Measurements from ENCODE around the gene CHAC1. TPM values are rescaled to one million over a fixed set of nuclear protein-coding genes. Genes with fewer than 3 reads are reported as not detected.

The CHAC1 gene
- total RNA-seq, 1 donor from 2014 or later: 25.3 TPM

GRCh38 chr15:40918146-40918798 lies 35.0 kb upstream of the CHAC1 start:
- no peak for DNase-seq (ENCODE audit: extremely low spot score in 2 of 2)
- Histone ChIP-seq H3K27me3 (no peaks in the 10 kb centered on the region), H3K4me3 (no peak overlapping the region), H3K4me1 (no peaks in the 10 kb centered on the region), H3K36me3 (no peaks in the 10 kb centered on the region), H3K27ac (no peak overlapping the region), H3K9me3 (no peaks in the 10 kb centered on the region)
- intact Hi-C loops (cut with DNase I): no loop called here
- TF ChIP-seq POLR2A (IDR thresholded peaks at IDR 0.05) (no peak), POLR2AphosphoS5 (IDR thresholded peaks at IDR 0.05; ENCODE audit: insufficient read depth in 1 of 2, low read depth in 1 of 2) (no peak)
- TF ChIP-seq, protein P1, sequence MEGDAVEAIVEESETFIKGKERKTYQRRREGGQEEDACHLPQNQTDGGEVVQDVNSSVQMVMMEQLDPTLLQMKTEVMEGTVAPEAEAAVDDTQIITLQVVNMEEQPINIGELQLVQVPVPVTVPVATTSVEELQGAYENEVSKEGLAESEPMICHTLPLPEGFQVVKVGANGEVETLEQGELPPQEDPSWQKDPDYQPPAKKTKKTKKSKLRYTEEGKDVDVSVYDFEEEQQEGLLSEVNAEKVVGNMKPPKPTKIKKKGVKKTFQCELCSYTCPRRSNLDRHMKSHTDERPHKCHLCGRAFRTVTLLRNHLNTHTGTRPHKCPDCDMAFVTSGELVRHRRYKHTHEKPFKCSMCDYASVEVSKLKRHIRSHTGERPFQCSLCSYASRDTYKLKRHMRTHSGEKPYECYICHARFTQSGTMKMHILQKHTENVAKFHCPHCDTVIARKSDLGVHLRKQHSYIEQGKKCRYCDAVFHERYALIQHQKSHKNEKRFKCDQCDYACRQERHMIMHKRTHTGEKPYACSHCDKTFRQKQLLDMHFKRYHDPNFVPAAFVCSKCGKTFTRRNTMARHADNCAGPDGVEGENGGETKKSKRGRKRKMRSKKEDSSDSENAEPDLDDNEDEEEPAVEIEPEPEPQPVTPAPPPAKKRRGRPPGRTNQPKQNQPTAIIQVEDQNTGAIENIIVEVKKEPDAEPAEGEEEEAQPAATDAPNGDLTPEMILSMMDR (IDR thresholded peaks at IDR 0.05): no peak

DNA sequence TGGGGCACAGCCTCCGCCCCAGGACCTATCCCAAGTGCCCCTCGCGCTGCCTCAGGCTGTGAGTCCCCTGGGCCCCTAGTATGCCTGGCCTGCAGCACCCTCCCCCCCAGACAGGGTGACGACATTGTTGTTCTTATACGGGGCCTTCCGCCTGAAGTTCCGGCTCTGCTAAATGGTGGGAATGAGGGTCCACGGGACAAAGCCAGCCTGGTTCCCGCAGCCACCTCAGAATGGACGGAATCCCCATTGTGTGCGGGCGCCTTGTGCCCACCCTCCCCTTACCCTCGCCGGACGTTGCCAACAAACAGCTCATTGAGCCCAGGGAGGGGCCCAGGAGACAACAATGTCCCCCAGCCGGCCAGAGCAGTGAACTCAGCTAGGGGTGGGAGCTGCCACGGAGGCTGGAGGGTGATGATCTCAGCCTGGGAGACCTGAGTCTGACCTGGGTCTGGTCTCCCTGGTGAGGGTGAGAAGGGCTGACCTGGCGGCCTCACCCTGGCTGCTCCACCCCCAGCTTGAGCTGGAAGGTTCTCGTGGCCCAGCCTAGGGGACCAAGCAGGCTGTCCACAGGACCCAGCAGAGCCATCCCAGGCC lies 34.4 kb upstream of the CHAC1 start:
- no peaks in the 10 kb centered on the region for H3K36me3 ChIP-seq
- no peak for TF ChIP-seq POLR2A (IDR thresholded peaks at IDR 0.05)
- TF ChIP-seq, protein P1 (IDR thresholded peaks at IDR 0.05): no peak
- no peak for TF ChIP-seq POLR2AphosphoS5 (IDR thresholded peaks at IDR 0.05; ENCODE audit: insufficient read depth in 1 of 2, low read depth in 1 of 2)
- no peaks in the 10 kb centered on the region for H3K4me1 ChIP-seq
- DNase-seq (ENCODE audit: extremely low spot score in 2 of 2): no peak
- no peaks in the 10 kb centered on the region for H3K27me3 ChIP-seq
- no peak overlapping the region for H3K27ac ChIP-seq
- intact Hi-C loops (cut with DNase I): no loop called here
- H3K9me3 ChIP-seq: no peaks in the 10 kb centered on the region
- H3K4me3 ChIP-seq: no peak overlapping the region

DNA sequence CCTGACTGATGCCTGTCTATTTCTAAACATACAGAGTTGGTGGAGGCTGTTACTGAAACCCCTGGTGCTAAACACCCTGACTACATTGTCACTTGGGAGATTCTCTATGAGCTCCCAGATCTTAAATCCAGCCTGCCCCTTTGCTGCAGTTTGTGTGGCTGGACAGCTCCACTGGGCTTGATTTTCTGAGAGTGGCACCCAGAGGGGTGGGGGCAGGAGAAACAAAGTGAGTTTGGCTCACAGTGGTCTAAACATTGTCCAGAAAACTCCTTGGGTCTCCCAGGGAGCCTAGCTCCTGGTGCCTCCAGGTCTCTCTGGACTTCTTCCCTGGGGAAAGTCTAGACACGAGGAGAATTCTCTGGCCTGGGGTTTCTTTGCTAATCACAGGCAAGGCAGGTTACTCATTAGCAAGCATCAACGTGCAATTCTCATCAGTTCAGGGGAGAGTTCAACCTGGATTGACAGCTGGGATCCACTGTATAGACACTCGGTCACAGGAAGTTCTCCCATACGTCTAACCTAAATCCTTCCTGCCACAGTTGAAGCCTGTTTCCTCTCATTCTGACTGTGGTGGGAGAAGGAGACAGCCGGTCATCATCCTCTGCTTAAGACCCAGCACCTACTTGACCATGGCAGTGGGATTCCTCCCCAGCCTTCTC lies 31.2 kb upstream of the CHAC1 start:
- Histone ChIP-seq H3K36me3 (no peaks in the 10 kb centered on the region), H3K9me3 (no peaks in the 10 kb centered on the region), H3K4me3 (no peak overlapping the region), H3K27ac (no peak overlapping the region), H3K27me3 (peaks cover 8% of the 10 kb centered on the region), H3K4me1 (peaks cover 17% of the 10 kb centered on the region)
- DNase-seq (ENCODE audit: extremely low spot score in 2 of 2): no peak
- TF ChIP-seq, protein P1 (IDR thresholded peaks at IDR 0.05): no peak
- no peak for TF ChIP-seq POLR2AphosphoS5 (IDR thresholded peaks at IDR 0.05; ENCODE audit: insufficient read depth in 1 of 2, low read depth in 1 of 2)
- no peak for TF ChIP-seq POLR2A (IDR thresholded peaks at IDR 0.05)
- intact Hi-C loops (cut with DNase I): no loop called here

DNA sequence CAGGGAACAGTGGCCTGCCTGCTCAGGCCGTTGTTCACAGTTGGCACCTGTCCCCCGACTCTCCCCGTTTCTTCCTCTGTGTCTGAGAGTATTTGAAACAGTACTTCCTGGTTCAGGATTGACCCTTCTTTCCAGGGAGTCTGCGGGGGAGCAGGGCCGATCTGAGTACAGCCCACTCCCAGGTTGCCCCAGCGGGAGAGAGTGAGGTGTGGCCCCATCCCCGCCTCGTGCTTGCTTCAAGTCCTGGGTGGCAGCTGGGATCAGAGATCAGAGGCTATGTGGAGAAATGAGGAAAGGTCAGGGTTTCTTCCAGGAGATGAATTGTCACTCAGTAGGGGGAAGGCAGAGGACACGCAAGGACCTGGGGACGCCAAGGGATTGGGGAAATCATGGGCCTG lies 30.7 kb upstream of the CHAC1 start:
- H3K36me3 ChIP-seq: no peaks in the 10 kb centered on the region
- DNase-seq (ENCODE audit: extremely low spot score in 2 of 2): no peak
- no peaks in the 10 kb centered on the region for H3K9me3 ChIP-seq
- no peak overlapping the region for H3K27ac ChIP-seq
- intact Hi-C loops (cut with DNase I): no loop called here
- peaks cover 11% of the 10 kb centered on the region for H3K27me3 ChIP-seq
- TF ChIP-seq, protein P1 (IDR thresholded peaks at IDR 0.05): no peak
- TF ChIP-seq POLR2AphosphoS5 (IDR thresholded peaks at IDR 0.05; ENCODE audit: insufficient read depth in 1 of 2, low read depth in 1 of 2): no peak
- TF ChIP-seq POLR2A (IDR thresholded peaks at IDR 0.05): no peak
- H3K4me3 ChIP-seq: no peak overlapping the region
- peaks cover 22% of the 10 kb centered on the region for H3K4me1 ChIP-seq

DNA sequence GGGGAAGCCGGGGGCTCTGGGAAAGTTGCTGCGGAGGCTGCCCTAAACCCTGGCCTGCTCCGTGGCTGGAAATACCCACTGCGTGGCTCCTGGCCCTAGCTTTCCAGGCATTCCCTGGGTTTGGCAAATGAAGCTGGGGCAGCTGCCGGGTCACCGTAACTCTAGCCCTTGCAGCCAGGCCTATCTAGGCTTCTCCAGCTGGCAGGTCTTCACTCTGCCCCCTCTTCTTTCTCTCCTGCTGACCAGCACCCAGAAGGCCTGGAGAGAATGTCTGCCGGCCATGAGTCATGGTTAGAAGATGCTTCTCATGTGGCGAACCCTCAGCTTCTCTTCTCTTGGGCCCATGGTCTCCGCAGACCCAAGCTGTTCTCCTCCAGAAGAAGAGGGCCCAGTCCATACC lies 29.7 kb upstream of the CHAC1 start:
- H3K36me3 ChIP-seq: no peaks in the 10 kb centered on the region
- no peak for TF ChIP-seq POLR2AphosphoS5 (IDR thresholded peaks at IDR 0.05; ENCODE audit: insufficient read depth in 1 of 2, low read depth in 1 of 2)
- TF ChIP-seq POLR2A (IDR thresholded peaks at IDR 0.05): no peak
- peaks cover 32% of the 10 kb centered on the region for H3K4me1 ChIP-seq
- H3K9me3 ChIP-seq: no peaks in the 10 kb centered on the region
- no peak overlapping the region for H3K27ac ChIP-seq
- intact Hi-C loops (cut with DNase I): no loop called here
- H3K27me3 ChIP-seq: peaks cover 12% of the 10 kb centered on the region
- H3K4me3 ChIP-seq: no peak overlapping the region
- no peak for DNase-seq (ENCODE audit: extremely low spot score in 2 of 2)
